UCSD-AML1 (cell line): ENCODE measurements around the gene TCF15.
"Not testable (repeated sequence)": the region's sequence is repeated elsewhere in the genome, so short reads cannot be mapped to it uniquely, and the experiment has no call there.

Experiments
- DNase-seq: peaks from one replicate; lab custom pipeline; 2025; ENCODE audit not compliant: unreplicated experiment; lab: John Stamatoyannopoulos, UW

Gene TCF15

DNA sequence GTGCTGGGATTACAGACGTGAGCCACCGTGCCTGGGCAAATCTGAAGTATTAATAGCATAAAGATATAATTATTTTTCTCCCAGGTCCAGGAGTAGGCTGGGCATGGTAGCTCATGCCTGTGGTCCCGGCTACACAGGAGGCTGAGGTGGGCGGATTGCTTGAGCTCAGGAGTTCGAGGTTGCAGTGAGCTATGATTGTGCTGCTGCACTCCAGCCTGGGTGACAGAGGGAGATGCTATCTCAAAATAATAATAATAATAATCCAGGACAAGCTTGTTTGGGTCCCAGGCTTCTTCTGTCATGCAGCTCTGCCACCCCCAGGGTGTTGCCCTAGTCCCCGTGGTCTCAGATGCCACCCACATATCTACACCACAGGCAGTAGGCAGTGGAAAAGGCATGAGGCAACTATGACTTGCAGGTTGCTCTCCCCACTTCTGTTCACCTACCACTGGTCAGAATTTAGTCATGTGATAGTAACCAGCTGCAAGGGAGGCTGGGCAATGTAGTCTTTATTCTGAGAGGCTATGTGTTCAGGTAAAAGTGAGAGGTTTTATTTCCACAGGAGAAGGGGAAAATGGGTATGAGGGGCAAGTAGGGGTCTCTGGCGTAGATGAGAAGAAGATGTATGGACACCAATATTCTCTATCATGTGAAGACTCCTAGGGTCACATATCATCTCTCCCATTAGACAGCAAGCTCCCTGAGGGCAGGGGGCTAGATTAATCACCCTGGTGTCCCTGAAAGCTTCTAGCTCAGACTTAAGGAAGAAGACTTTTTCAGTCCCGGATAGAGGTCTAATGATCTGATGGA, 25.7 kb downstream of the TCF15 start:
- DNase-seq, result no peak

DNA sequence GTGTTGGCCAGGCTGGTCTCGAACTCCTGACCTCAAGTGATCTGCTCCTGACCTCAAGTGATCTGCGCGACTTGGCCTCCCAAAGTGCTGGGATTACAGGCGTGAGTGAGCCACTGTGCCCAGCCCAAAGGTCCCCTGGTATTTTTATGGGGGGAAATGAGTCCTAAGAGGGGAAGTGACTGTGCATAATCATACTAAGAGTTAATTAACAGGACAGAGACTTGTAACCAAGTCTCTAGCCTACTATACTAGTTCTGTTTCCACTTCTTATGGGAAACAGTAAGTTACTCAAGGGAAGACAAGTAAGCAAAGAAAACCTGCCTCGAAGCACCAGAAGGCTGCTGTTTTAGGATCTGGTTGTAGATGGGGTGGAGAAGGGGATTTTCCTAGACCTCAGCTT, 27.9 kb downstream of the TCF15 start:
- no peak for DNase-seq

DNA sequence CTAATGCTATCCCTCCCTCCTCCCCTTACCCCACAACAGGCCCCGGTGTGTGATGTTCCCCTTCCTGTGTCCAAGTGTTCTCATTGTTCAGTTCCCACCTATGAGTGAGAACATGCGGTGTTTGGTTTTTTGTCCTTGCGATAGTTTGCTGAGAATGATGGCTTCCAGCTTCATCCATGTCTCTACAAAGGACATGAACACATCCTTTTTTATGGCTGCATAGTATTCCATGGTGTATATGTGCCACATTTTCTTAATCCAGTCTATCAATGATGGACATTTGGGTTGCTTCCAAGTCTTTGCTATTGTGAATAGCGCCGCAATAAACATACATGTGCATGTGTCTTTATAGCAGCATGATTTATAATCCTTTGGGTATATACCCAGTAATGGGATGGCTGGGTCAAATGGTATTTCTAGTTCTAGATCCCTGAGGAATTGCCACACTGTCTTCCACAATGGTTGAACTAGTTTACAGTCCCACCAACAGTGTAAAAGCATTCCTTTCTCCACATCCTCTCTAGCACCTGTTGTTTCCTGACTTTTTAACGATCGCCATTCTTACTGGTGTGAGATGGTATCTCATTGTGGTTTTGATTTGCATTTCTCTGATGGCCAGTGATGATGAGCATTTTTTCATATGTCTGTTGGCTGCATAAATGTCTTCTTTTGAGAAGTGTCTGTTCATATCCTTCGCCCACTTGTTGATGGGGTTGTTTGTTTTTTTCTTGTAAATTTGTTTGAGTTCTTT, 31.0 kb downstream of the TCF15 start:
- not testable (repeated sequence) for DNase-seq

DNA sequence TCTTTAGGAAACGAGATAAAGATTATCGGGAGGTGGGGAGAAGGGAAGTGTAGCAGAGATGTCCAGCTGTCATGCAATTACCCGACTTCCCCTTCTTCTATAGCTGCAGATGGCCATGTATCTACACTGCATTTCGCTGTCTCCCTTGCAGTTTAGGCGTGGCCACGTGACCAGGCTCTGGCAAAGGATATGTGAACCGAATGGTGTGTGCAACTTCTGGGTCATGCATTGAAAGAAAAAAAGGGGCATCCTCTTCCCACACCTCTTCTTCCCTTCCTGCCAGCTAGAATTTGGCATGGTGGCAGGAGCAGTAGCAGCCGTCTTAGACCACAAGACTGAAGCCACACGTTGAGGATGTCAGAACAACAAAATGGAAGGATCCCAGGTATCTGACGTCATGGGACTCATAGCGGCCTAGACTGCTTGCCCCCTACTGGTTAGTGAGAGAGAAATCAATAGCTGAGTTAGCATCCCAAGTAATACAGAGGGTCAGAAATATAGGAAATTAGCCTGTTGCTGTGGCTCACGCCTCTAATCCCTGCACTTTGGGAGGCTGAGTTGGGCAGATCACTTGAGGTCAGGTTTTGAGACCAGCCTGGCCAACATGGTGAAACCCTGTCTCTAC, 32.8 kb downstream of the TCF15 start:
- peak; percentile 42 for DNase-seq

DNA sequence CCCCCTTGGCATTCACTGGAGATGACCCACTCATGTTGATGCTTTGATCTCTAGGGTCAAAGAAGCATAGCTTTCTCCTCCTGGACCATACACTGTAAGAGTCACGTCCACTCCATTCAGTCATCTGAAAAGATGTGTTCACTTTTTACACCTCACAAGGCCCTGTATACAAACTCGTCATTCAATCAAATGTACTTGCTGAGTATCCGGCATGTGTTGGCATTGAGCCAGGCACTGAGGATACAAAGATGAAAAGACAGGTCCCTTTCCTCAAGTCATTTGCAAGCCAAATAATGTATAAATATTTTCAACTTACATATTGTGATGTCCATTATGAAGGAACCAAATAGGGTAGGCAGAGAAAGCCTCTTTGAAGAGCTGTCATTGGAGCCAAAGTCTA, 34.0 kb downstream of the TCF15 start:
- no peak for DNase-seq

DNA sequence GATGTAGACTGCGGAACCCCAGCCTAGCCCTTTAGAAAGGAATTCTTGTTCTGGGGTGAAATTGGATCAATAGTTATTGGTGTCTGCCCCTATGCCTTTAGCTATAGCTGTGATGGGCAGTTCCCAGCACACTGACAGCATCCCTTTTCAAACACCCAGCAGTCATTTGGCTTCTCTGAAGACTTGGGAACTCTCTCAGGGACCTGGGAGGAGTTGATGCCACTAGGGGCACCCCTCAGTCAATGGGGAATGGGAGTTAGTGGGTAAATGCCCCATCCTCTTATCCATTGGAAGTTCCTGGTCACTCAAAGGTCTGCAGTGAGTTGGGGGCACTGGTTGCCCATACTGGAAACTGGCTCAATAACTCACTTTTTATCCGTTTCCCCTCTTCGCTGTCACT, 34.9 kb downstream of the TCF15 start:
- no peak for DNase-seq

DNA sequence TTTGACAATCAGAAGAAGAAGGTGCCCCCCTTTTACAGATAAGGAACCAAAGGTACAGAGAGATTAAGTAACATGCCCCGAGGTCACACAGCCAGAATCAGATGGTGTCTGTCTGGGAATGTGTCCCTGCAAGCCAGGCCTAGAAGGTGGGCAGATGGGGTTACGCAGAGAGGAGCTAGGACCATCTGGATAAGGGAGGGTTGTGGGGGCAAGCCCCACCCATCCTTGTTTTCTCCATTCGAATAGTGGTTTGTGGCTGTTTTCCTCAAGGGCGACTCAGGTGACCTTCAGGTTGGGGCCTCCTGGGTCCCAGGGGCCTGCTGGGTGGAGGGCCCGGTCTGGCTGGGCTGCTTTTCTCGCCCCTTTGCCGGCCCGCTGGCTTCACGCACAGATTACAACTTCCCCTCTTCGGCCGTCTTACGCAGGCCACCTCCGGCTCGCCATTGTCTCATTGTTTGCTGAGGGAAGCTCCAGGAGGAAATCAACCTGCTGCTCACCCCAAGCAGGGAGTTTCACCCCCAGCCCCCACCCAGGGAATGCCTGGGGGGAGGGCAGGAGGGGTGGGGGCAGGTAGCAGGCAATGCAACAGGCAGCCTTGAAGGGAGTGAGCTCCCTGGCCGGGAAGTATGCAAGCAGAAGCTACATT, 35.7 kb downstream of the TCF15 start:
- no peak for DNase-seq

DNA sequence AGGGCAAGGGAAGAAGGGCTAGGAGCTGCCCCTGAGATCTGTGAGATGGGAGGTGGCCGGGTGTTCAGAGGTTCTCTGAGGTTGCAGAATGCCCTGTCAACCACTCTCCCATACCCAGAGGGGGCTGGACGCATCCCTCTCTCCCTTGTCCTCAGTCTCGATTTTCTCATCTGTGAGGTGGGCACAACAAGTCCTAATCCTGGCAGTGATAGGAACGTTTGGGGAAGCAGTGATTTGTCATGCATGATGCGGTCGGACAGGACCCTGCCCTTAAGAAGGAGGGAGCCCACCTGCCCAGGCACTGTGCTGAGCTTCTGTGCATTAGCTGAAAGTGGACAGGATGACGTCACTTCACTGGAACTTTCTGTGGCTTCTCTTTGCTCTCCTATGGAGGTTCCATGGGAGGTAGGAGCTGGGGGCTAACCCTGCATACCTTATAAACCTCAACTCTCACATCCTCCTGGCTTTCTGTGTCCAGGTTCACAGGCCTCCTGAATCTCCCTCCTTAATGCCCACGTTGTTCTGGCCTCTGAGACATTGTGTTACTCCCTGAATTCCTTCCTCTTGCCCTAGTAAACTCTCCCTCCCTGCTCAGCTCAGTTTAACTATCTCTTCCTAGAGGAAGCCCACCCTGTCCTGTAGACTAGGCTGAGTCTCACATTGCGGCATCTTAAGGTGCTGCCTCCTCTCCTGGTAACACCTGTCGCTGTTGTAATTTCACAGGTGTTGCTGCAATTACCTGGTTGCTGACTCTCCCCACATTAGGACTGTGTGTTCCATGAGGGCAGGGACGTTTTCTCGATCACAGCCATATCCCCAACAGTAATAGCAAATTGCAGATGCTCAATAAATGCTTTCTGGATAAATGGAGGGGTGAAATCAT, 36.5 kb downstream of the TCF15 start:
- no peak for DNase-seq

DNA sequence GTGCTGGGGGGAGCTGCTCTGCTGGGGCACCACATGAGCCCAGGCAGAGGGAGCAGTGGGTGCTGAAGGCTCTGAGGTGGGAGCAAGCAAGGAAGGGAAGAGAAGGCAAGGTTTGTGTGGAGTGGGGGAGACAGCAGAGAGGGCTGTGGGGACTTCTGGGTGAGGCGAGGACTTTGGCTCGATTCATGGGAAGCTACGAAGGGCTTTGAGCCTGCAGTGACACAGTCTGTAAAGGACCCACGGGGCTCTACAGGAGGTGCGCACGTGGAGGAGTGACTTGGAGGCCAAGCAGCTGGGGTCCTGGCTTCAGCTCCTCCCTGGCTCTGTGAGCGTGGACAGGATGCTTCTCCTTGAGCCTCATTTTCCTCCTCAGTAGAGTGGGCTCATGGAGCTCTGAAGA, 37.4 kb downstream of the TCF15 start:
- DNase-seq, result no peak

DNA sequence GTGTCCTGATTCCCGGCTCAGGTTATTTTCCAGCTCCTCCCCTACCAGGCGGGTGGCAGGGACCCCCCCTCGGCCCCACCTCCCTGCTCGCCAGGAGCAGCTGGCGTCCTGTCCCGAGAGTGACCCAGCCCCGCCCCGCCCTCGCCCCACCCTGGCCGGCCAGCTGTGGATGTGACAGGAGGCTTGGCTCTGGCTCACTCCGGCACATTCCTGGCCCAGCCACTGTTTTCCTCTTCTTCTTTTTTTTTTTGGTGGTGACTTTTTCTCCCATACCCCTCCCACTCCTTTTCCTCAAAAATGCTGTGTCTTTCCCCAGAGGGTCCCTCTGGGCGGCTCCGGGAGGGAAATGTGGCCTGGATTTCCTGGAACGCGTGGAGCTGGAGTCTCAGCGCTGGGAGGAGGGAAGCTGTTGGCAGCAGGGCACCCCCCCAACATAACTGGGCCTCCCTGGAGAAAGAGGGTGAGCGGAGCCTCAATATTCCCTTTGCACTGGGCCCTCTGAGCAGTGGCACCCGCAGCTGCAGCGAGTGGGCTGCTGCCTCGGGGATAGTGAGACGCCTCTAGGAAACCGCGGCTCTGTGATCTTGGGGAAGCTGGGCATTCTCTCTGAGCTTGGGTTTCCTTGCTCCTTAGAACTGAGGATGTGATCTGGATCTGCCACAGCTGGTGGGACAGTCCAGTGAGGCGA, 38.2 kb downstream of the TCF15 start:
- DNase-seq, result no peak

DNA sequence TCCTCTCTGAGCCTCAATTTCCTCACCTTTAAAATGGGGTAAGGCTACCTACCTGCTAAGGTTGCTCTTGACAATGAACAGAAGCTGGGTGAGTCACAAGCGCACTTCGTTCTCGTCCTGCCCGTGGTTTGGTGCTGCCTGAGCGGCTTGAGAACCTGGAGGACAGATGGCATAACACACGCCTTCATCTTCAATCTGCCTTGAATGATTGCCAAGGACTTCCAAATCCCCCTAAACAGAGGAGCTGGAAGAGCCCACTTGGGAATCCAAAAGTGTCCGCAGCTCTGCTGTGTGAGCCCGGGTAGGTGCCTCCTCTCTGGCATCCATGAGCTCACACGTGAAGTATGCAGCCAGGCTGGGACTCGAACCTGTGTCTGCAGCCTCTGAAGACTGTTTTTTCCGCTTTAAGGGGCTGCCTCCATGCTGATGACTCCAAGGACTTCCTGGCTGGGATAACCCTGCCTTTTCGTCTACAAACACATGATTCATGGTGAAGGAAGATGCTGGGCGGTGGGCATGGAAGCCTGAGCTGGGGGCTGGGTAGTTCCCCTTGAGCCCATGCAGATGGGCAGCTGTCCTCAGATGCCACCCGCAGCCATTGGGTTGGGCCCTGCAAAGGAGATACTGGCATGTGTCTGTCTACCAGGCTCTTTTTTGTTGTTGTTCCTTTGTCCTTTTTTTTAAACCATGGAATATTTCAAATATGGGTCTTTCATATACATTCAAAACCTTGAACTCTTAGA, 41.3 kb downstream of the TCF15 start:
- no peak for DNase-seq

DNA sequence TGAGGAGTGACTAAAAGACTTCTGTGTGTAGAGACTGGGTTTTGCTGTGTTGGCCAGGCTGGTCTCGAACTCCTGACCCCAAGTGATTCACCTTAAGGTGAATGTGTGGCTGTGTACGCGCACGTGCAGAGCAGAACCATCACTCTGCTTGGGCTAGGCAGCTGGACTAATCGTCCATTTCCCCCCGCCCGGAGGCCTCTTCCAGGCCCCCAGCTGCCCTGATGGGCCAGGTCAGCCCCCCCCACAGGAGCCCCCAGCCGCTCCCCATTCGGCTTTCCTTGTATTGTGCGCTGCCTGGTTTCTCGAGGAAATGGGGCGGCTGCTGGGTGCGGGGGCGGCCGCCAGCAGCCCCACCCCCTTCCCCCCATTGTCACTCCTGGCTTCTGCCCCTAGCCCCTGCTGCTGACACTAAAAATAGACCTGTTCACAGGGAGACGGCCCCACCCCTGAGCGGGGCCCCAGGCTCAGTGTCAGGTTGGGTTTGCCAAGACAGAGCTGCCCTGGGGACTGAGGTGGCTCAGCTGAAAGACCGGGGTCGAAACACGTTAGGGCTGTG, 41.9 kb downstream of the TCF15 start:
- DNase-seq, result no peak

DNA sequence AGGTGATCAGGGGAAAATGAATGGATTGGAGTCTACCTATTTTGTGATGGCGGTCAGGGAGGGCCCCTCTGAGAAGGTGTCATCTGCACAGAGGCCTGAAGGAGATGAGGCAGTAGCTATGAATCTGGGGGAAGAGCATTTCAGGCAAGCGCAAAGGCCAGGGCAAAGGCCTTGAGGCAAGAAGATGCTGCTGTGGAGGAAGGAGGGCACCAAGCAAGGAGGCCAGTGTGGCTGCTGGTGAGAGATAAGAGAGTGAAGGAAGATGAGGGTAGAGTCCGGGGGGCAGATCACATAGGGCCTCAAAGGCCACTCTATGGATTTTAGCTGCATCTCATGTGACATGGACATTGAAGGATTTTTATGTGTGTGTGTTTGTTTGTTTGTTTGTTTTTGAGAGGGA, 45.9 kb downstream of the TCF15 start:
- no peak for DNase-seq

DNA sequence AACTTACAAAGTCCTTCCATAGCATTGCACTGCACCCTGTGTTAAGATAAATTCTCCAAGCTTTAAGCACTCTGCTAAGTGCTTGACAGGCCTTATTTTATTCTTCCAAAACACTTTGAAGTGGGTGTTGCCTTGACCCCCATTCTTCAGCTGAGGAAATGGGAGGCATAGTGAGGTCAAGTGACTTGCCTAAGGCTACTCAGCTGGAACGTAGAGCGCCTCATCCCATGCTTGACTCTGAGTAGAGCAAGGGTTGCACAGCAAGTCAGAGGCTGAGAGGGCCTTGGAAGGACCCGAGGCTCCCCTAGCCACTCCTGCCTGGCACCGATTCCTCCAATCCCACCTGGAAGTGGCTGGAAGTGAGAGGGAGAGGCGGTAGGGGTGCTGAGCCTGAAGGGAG, 46.9 kb downstream of the TCF15 start:
- DNase-seq, result no peak

DNA sequence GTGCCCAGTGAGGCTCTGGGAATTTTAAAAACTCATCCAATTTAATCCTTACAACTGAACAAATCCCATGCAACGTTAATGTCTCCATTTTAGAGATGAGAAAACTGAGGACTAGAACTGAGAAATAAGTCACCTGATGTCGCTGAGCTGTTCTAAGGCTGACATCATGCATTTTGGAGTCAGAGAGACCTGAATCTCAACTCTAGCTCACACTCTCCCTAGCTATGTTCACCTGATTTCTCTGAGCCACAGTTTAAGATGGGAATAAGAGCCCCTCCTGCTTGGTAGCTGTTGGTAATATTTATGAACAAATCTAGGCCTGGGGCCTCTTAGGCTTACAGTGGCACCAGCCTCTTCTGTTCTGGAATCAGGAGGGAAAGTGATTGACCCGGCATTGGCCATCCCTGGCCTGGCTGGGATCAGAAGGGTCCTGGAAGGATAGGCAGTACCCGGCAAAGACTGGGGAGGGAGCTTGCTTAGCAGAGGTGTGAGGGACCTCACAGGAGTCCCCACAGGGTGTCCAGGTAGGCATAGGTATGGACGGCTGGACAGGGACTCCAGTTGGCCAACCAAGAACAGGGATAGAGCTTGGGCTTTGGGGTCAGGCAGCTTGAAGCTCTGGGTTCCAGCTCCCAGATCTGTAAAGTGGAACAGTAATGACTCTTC, 47.7 kb downstream of the TCF15 start:
- no peak for DNase-seq

DNA sequence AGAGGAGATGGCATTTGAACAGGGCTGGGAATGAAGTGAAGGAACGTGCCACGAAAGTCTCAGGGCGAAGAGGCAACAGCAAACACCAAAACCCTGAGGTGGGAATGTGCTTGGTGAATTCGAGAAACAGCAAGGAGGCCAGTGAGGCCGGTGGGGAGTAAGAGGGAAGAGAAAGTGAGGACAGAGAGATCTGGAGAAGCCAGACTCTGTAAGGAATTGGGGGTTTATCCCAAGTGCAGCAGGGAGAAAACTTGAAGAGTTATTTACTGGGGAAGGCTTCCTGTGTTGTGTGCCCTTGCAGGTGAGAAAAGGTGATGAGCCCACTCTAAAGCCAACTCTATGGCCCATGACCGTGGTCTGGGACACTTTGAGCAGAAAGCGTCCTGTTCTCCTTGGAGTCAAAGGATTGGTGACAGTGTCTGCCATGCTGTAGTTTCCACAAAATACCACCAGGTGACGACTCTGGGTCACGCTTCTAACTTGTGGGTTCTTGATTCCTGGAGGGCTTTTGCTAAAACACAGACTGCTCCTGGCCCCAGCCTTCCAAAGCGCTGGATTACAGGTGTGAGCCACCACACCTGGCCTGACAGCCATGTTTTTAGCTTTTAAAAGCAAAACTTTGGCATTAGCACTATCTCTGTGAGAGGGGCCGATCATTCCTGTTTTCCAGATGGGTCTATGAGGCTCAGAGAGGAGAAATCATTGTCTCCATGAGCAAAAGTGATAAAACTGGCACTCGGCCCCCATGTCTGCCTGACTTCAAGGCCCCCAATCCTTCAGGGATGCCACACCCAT, 48.5 kb downstream of the TCF15 start:
- peak; percentile 65 for DNase-seq

DNA sequence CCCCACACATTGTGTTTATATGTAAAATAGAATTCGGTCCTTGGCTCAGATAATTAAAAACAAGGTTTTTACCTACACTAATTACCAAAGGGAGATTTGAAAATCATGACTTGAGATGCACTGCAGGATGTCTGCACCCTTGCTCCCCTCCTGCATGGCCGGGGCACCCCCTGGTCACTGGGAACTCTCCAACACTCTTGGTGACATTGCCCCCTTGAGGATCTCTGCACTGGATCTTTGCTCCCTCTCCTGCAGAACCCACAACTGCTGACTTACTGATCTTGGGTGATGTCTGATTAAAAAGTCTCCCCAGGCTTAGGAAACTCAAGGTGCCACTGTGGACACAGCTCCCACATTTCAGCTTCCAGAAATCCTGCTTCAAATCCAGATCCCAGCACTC, 49.4 kb downstream of the TCF15 start:
- DNase-seq, result no peak

DNA sequence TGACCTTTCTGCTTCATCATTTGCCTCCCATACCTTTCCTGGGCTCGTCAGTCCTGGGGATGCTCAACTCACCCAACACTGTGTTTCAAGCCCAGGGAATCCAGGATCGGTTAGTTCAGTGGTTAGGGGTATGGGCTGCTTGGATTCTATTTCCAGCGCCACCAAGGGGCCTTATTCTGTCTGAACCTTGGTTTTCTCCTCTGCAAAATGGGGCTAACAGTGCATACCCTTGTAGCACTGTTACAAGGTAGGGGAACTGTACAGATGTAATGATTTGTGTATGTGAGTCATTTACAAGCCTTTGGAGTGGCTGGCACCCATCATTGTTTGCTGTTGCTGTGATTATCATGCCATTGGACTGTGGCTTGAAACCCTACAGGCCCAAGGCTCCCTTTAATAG, 52.0 kb downstream of the TCF15 start:
- no peak for DNase-seq
